ENCODE data around the gene KIF3A.

- TF ChIP-seq CTCF (IDR thresholded peaks at IDR 0.05), result no peak
- no peak for TF ChIP-seq POLR2A (IDR thresholded peaks at IDR 0.05)
Measured at GRCh38 chr5:132662925-132663770, 74.2 kb downstream of the KIF3A start.

All from Peyer's patch (tissue), 4 donors.